Middle frontal gyrus (tissue), 1 donor: Measurements from ENCODE around the gene DHRS4L2.

ENCODE experiments used
- DNase-seq: peaks from one replicate; pipeline ENCODE4 v3.0.0-alpha.2; 2015; ENCODE audit warnings: low spot score; ENCODE audit errors: extremely low spot score

The DHRS4L2 gene

DNA sequence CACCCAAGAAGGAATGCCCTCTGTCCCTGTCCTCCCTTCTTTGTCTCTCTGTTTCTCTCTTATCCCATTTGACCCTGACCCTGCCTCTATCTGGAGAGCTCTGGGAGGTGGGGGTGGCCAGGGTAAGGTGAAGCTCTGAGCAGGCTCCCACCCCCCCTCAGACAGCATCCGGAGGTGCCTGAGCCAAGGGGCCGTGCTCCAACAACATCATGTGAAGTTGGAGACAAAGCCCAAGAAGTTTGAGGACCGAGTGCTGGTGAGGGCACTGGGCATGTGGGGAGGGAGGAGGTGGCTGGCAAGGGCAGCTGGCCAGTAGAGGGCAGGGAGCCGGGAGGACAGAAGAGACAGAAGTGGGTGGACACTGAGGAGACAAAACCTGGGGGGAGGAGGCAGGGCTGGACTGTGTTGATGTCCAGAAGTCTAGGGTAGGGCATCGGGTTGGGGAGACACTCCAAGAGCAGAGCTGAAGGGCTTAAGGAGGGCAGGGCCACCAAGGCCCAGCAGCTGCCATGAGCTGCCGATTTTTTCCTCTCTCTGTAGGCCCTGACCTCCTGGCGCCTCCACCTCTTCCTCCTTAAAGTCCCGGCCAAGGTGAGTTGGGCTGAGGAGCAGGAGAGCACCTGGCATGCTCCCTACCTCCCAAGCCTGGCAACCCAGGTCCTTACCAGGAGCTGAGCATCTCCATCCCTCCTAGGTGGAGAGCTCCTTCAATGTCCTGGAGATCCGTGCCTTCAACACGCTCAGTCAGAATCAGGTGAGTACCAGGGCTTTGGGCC lies 65.0 kb downstream of the DHRS4L2 start:
- DNase-seq: no peak

- no peak for DNase-seq
These were observed 65.6 kb downstream of the DHRS4L2 start for GRCh38 chr14:24054324-24054641.

DNA sequence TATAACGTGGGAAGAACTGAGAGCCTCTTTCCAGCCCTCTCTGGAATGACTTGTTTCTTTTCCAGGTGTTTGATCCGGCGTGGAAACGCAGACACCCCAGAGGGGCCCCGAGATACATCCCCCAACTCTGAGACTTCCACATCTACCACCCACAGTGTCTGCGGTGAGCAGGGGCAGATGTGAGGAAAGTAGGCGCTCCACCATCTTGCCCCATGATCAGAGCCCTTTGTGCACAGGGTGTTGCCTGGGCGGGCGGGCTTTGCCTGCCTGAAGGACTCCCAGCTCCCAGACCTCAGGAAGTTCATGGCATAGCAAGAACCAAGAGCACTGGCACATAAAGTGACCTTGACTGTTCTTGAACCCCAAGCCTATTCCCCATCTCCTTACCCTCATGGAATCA lies 65.9 kb downstream of the DHRS4L2 start:
- no peak for DNase-seq
